NOMO-1 treated with dmso at 0.1 percent for 144 hours (cell line): ENCODE data around the gene SSBP3.
"Not testable (repeated sequence)": the region's sequence is repeated elsewhere in the genome, so short reads cannot be mapped to it uniquely, and the experiment has no call there.

Experiments
- DNase-seq: peaks from one replicate; lab custom pipeline; 2025; ENCODE audit not compliant: unreplicated experiment; lab: John Stamatoyannopoulos, UW

The SSBP3 gene

GRCh38 chr1:54225986-54226559 is 180.1 kb downstream of the SSBP3 start:
- no peak for DNase-seq

GRCh38 chr1:54225378-54225777 is 180.8 kb downstream of the SSBP3 start:
- DNase-seq, result no peak

DNA sequence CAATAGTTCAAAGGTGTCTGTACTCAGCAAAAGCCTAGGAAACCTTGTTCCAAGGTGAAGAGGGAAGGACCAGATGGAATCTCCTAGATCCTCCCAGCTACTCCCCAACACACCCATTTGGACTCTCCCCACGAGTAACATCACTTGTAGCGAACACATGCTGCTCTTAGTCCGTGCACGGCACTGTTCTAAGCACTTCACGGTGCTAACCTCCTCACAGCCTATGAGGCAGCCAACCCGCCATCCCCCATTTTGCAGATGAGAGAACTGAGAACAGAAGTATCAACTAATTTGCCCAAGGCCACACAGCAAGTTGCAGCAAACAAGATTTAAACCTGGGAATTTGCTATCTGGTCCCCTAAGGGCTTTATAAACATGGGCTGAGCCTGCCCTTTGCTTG is 182.0 kb downstream of the SSBP3 start:
- no peak for DNase-seq

DNA sequence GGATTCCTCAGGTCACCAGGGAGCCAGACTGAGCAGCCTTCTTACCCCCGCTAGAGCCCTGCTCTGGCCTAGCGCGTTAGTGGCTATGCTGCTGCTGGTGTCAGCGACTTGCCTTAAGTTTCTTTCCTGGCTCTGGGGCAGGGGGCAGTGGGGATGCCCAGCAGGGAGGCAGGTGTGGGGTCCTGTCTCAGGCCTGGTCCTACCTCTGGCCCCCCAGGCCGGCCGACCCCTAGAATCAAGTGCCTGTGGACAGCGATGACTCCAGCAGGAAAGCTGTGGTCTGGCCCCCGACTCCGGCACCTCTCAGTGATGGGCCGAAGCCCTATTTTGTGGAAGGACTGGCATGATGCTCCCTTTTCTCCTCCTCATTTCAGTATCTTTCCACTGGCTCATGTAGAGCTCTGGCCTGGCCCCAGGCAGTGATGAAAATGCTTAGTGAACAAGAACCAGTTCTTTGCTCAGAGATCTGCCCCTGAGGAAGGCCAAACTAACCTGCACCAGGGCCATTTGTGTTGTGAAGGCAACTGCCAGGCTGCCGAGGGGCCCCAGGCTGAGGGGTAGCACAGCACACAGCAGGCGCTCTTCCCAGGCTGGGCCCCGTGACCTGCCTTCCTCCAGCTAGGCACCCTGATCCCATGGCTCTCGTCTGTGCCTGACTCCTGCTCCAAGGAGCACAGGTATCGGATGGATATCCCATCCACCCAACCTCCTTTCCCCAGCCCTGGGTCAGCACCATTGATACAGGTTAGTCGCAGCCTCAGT is 182.6 kb downstream of the SSBP3 start:
- DNase-seq, result no peak

GRCh38 chr1:54222711-54223110 is 183.5 kb downstream of the SSBP3 start:
- no peak for DNase-seq

DNA sequence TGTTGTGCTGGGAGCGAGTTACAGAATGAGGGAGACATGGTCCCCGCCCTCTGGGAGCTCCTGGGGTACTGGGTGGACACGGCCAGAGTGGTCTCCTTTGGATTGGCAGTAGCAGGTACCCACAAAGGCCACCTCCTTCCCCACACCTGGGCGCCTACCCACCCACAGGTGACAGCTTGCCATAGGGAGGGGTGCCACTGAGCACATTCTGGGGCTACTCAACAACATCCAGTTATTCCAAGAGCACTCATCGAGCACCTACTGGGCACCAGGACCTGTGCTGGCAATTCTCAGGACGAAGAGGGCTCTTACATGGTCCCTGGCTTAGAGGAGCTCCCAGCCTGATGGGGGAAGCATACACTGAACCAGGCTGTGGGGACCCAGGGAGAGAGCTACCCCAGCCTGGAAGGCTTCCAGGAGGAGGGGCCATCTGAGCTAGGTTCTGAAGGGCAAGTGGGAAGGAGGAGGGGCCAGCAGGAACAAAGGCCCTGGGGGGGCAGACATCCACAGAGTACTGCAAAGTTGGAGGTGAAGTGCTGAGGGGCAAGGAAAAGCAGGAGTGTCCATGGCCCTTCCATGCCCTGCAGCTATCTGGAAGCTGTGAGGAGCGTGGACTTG is 184.2 kb downstream of the SSBP3 start:
- DNase-seq, result no peak

DNA sequence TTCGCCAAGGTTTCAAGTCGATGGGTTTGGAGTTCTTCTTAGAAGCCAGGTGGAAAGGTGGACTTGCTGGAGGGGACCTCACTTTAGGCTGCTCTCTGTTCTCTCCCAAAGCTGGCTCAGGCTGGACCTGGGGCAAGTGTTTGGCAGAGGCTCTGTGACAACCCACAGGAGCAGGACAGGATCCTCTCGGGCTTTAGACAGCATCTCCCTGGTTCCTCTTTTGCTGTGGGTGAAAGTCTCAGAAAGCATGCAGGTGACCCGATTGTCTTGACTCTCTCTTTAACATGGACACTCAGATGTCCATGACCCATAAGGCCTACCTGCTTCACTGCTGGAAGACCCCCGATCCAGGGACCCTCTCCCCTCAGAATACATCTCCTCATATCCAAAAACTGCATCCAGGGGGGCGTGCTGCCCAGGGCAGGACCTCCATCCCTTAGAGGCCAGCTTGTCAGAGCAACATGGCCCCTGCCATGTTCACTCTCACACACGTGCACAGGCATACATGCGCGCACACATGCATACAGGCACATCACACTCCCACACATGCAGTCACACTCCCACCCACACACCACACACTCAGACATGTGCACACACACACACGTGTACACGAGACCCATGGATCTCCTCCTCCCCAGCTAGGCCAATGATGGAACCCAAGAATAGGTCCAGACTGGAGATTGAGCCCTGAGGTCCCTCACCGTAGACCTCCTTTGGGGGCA is 184.9 kb downstream of the SSBP3 start:
- DNase-seq, result no peak

- no peak for DNase-seq
These were observed 186.0 kb downstream of the SSBP3 start for GRCh38 chr1:54220004-54220811.

- DNase-seq, result no peak
These were observed 186.5 kb downstream of the SSBP3 start for GRCh38 chr1:54219688-54220003.

- no peak for DNase-seq
These were observed 187.1 kb downstream of the SSBP3 start for GRCh38 chr1:54218883-54219687.

GRCh38 chr1:54215523-54215922 is 190.7 kb downstream of the SSBP3 start:
- DNase-seq, result no peak

DNA sequence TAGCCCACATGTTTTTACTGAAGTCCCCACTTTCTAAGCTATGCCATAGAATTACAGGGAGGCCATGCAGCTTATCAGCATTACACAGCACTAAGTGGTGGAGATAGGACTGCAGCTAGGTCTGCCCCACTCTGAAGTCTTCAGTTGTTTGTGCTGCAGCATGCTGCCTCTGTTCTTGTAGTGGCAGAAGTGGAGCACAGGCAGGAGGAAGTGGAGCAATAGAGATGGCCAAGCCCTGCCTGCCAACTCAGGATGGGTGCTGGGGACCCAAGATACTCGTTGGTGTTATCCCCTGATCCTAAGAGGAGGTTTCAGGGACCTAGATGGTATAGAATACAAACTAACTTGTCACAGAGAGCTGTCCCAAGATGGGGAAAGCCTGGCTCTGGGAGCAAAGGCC is 193.3 kb downstream of the SSBP3 start:
- DNase-seq, result no peak

- not testable (repeated sequence) for DNase-seq
These were observed 198.3 kb downstream of the SSBP3 start for GRCh38 chr1:54207896-54208295.

DNA sequence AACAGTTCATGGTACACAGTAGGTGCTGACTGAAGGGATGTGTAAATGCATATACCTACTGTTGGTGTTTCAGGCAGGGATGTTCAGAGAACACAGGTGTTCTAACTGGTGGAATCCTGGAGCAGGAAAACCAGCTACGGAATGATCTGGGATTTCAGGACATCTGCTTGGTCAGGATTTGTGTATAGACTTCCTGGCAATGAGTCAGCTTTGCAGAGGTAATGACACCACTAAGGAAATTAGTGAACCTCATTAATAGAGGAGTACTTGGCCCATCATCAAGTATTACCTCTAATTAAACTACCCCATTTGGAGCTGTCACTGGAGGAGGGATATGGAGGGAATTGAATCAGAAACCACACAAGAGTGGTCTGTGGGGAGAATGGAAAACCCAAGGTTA is 198.9 kb downstream of the SSBP3 start:
- DNase-seq, result no peak

DNA sequence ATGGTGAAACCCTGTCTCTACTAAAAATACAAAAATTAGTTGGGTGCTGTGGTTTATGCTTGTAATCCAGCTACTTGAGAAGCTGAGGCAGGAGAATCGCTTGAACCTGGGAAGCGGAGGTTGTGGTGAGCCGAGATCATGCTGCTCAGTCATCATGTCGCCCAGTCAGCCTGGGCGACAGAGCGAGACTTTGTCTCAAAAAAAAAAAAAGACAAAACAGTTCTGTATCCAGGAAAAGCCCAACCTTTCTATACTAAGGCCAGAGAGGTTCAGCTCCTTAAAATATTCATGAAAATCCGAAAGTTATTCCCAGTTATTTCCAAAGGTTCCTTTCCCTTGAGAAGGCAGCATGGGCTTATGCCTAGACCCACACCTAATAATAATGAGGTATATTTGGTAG is 202.0 kb downstream of the SSBP3 start:
- no peak for DNase-seq

DNA sequence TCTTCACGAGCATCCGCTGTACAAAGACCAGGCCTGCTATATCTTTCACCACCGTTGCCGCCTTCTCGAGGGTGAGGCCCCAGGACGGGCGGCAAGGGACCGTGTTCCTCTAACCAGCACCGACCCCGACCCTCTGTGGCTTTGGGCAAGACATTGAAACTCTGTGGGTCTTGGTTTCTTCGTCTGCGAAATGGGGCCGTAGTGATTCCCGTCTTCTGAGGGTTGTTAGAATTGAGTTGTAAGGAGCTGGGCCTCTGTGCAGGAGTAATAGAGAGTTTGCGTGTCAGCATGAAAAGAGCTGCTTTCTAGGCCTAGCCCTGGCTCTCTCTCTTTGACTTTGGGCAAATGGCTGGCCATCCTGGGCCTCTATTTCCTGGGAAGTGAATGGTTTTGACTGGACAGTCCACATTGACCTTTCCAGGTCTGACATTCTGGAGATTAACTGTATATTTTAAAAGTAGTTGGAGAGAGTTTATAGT is 205.6 kb downstream of the SSBP3 start:
- DNase-seq, result no peak

- DNase-seq, result peak; percentile 98
These were observed 206.3 kb downstream of the SSBP3 start, which contains the start of the genes CYB5RL and MRPL37 for GRCh38 chr1:54199765-54200518. TSS of gene CYB5RL (minus strand) at chr1:54200030. CDS start at chr1:54195616, 4,414 bp downstream. TSS of gene MRPL37 (plus strand) at chr1:54200167. CDS start at chr1:54200244, 77 bp downstream.

GRCh38 chr1:54199151-54199764 is 206.9 kb downstream of the SSBP3 start:
- no peak for DNase-seq

- no peak for DNase-seq
These were observed 212.7 kb downstream of the SSBP3 start for GRCh38 chr1:54193453-54193852.
